Right lobe of liver (tissue), 6 donors: Measurements from ENCODE around the gene PGA3. TPM values are rescaled to one million over a fixed set of nuclear protein-coding genes. Genes with fewer than 3 reads are reported as not detected.
"Not testable (repeated sequence)": the region's sequence is repeated elsewhere in the genome, so short reads cannot be mapped to it uniquely, and the experiment has no call there.

Experiments
- ATAC-seq, 4 donors: fragments of 200-7000 bp; cut with Tn5 transposase; one replicate each; pipeline ENCODE4 v1.9.1; 2020; ENCODE audit warnings: mild to moderate bottlenecking in 4 of 4, moderate library complexity in 4 of 4
- DNase-seq, 3 donors: peaks; one replicate each; pipeline ENCODE4 v3.0.0-alpha.2; 2020
- H3K27ac ChIP-seq, 3 donors: fragments of 200-600 bp; one replicate each; pipeline ENCODE4 v1.8.0; 2022
- H3K27me3 ChIP-seq, 2 donors: fragments of 200-600 bp; one replicate each; pipeline ENCODE4 v1.8.0; 2022
- H3K36me3 ChIP-seq, 4 donors: fragments of 200-600 bp; sonication (generic) in 1 of 4; one replicate each; pipeline versions ENCODE4 v1.5.1 to v1.8.0; 2017 to 2022; ENCODE audit warnings: control low read depth in 1 of 4
- H3K4me1 ChIP-seq, 4 donors: fragments of 200-600 bp; sonication (generic) in 1 of 4; one replicate each; pipeline versions ENCODE4 v1.5.1 to v1.8.0; 2017 to 2022; ENCODE audit warnings: control low read depth in 1 of 4
- H3K4me3 ChIP-seq, 3 donors: fragments of 200-600 bp; one replicate each; pipeline ENCODE4 v1.8.0; 2022
- H3K9me3 ChIP-seq, 4 donors: fragments of 200-600 bp; sonication (generic) in 1 of 4; one replicate each; pipeline versions ENCODE4 v1.5.1 to v1.8.0; 2017 to 2022; ENCODE audit warnings: control low read depth in 1 of 4
- WGBS: methylation state at CpG from one replicate; pipeline ENCODE4 v1.1.6; 2018; ENCODE audit warnings: low coverage, low lambda C conversion rate; ENCODE audit not compliant: insufficient coverage; ENCODE audit errors: missing lambda C conversion rate; 5-methylcytosine and 5-hydroxymethylcytosine counted together
- intact Hi-C, 2 donors: fragments of 100-400 bp; cut with DNase I; formaldehyde crosslinking; loops; one replicate each; pipeline versions ENCODE4 v1.11.2 to v1.14.1; 2022
- total RNA-seq, 6 experiments: library from RNA; depleted of rRNA in 2 of 6; stranded (reverse); fragments of >200 nt in 2 of 6; fragmentation: NEBNext Ultra II Directional in 3 of 6; extraction: Animal tissue kit (Norgen Biotek cat#: 25700) in 3 of 6; gene quantifications; one replicate each; pipeline versions ENCODE4 v1.1.0 to v1.2.4, GENCODE V29; 2016 to 2023
- donor health status: DM: no; HTN: yes; CAD: no.
- donor health status: DM: no; HTN: no; CAD: no.
- donor health status: DM: no; HTN: no; CAD: no.
- donor health status: DM: no; HTN: yes; CAD: no.
- donor health status: DM: no; HTN: yes; CAD: no.

PGA3 gene
- total RNA-seq, 6 experiments from 2014 or later, result 0.15 to 0.55 (median 0.23) TPM; not detected in 3

- ATAC-seq, H3K4me1 ChIP-seq, H3K4me3 ChIP-seq, intact Hi-C loops, H3K27me3 ChIP-seq, H3K36me3 ChIP-seq, H3K27ac ChIP-seq, DNase-seq, H3K9me3 ChIP-seq: not testable (repeated sequence)
- no CpG with 5 or more reads among the region's 3 CpGs for WGBS
These were observed 29.3 kb downstream of the PGA3 start for GRCh38 chr11:61232548-61233145.

GRCh38 chr11:61237130-61237529 is 33.8 kb downstream of the PGA3 start:
- DNase-seq, H3K27me3 ChIP-seq, H3K4me3 ChIP-seq, H3K4me1 ChIP-seq, H3K36me3 ChIP-seq, intact Hi-C loops, H3K9me3 ChIP-seq, H3K27ac ChIP-seq: not testable (repeated sequence)
- ATAC-seq, result peak in 2 of 4 donors; percentile 14 to 18
- WGBS, result no CpG with 5 or more reads among the region's 4 CpGs

- intact Hi-C loops, H3K27ac ChIP-seq, DNase-seq, H3K9me3 ChIP-seq, H3K36me3 ChIP-seq, H3K4me1 ChIP-seq, ATAC-seq, H3K27me3 ChIP-seq, H3K4me3 ChIP-seq: not testable (repeated sequence)
- 68% methylated on average over 7 of the region's 8 CpGs for WGBS
These were observed 37.0 kb downstream of the PGA3 start for GRCh38 chr11:61240288-61240687.

- H3K36me3 ChIP-seq, H3K4me3 ChIP-seq, DNase-seq, ATAC-seq, H3K9me3 ChIP-seq, H3K27me3 ChIP-seq, H3K4me1 ChIP-seq, intact Hi-C loops, H3K27ac ChIP-seq: not testable (repeated sequence)
- WGBS, result no CpG with 5 or more reads among the region's 8 CpGs
These were observed 37.6 kb downstream of the PGA3 start, which contains the start of gene PGA5 for GRCh38 chr11:61240875-61241274. PGA5 (plus strand) TSS chr11:61241175; CDS start chr11:61241227, 52 bp downstream.

GRCh38 chr11:61241526-61241925 is 38.2 kb downstream of the PGA3 start:
- H3K9me3 ChIP-seq, H3K4me1 ChIP-seq, H3K36me3 ChIP-seq, H3K4me3 ChIP-seq, intact Hi-C loops, H3K27ac ChIP-seq, DNase-seq, H3K27me3 ChIP-seq: not testable (repeated sequence)
- no CpG with 5 or more reads among the region's 5 CpGs for WGBS
- peak; percentile 47 to 71 (median 54) for ATAC-seq

- intact Hi-C loops, H3K4me3 ChIP-seq, ATAC-seq, DNase-seq, H3K4me1 ChIP-seq, H3K36me3 ChIP-seq, H3K9me3 ChIP-seq, H3K27me3 ChIP-seq, H3K27ac ChIP-seq: not testable (repeated sequence)
- WGBS, result no CpG with 5 or more reads among the region's 10 CpGs
These were observed 42.1 kb downstream of the PGA3 start for GRCh38 chr11:61245284-61245964.

- H3K4me1 ChIP-seq, H3K27ac ChIP-seq, H3K36me3 ChIP-seq, H3K4me3 ChIP-seq, DNase-seq, ATAC-seq, H3K9me3 ChIP-seq, intact Hi-C loops, H3K27me3 ChIP-seq: not testable (repeated sequence)
- 90% methylated on average over 2 of the region's 9 CpGs for WGBS
These were observed 44.8 kb downstream of the PGA3 start for GRCh38 chr11:61248071-61248470.

- H3K27ac ChIP-seq, H3K36me3 ChIP-seq, ATAC-seq, H3K4me1 ChIP-seq, H3K9me3 ChIP-seq, DNase-seq, H3K27me3 ChIP-seq, H3K4me3 ChIP-seq, intact Hi-C loops: not testable (repeated sequence)
- 79% methylated on average over 8 of the region's 8 CpGs for WGBS
These were observed 45.9 kb downstream of the PGA3 start for GRCh38 chr11:61249201-61249600.

GRCh38 chr11:61250796-61251765 is 47.8 kb downstream of the PGA3 start:
- H3K4me3 ChIP-seq, intact Hi-C loops, H3K27me3 ChIP-seq, DNase-seq, H3K4me1 ChIP-seq, H3K9me3 ChIP-seq, H3K27ac ChIP-seq, H3K36me3 ChIP-seq, ATAC-seq: not testable (repeated sequence)
- WGBS, result 75% methylated on average over 9 of the region's 20 CpGs

- ATAC-seq, DNase-seq, H3K36me3 ChIP-seq, H3K9me3 ChIP-seq, H3K4me3 ChIP-seq, H3K27me3 ChIP-seq, H3K4me1 ChIP-seq, H3K27ac ChIP-seq, intact Hi-C loops: not testable (repeated sequence)
- 50% methylated on average over 1 of the region's 1 CpG for WGBS
These were observed 49.0 kb downstream of the PGA3 start for GRCh38 chr11:61252332-61252731.
